Body of pancreas (tissue), 4 donors: ENCODE measurements around the gene FJX1. TPM values are rescaled to one million over a fixed set of nuclear protein-coding genes. Genes with fewer than 3 reads are reported as not detected.

Source experiments
- ATAC-seq: fragments of 150-250 bp; one replicate; pipeline ENCODE4 v1.9.1; 2016
- DNase-seq, 4 donors: peaks; one replicate each; pipeline ENCODE4 v3.0.0-alpha.2; 2019
- H3K27ac ChIP-seq, 4 donors: fragments of 200-600 bp; sonication (generic); 1 replicate in 3 of 4; 2 replicates in 1 of 4; pipeline versions ENCODE4 v1.5.1 to v1.6.1; 2016 to 2019; ENCODE audit warnings: mild to moderate bottlenecking in 1 of 4, mixed read lengths in 1 of 4, moderate library complexity in 1 of 4
- H3K27me3 ChIP-seq, 2 donors: fragments of 200-600 bp; sonication (generic); one replicate each; pipeline ENCODE4 v1.6.0; 2016; ENCODE audit warnings: mild to moderate bottlenecking in 1 of 2
- H3K36me3 ChIP-seq, 2 donors: fragments of 200-600 bp; sonication (generic); replicated peaks in 1 of 2; 2 replicates each; pipeline ENCODE4 v1.5.1; 2016; ENCODE audit warnings: low read depth in 2 of 2; ENCODE audit not compliant: insufficient read depth in 1 of 2
- H3K4me1 ChIP-seq: fragments of 200-600 bp; sonication (generic); one replicate; pipeline ENCODE4 v1.6.0; 2016
- H3K4me3 ChIP-seq, 2 donors: fragments of 200-600 bp; sonication (generic); 1 replicate in 1 of 2; 2 replicates in 1 of 2; pipeline ENCODE4 v1.5.1; 2016 to 2019
- H3K9me3 ChIP-seq, 3 donors: fragments of 200-600 bp; sonication (generic); 1 replicate in 2 of 3; 2 replicates in 1 of 3; pipeline ENCODE4 v1.5.1; 2016
- POLR2A ChIP-seq, 3 donors: fragments of 450-650 bp; IDR thresholded peaks; one replicate each; pipeline ENCODE4 v1.6.1; 2016; ENCODE audit warnings: antibody characterized with exemption in 3 of 3, mild to moderate bottlenecking in 2 of 3
- WGBS, 2 donors: methylation state at CpG; one replicate each; pipeline ENCODE4 v1.1.5; 2017; 5-methylcytosine and 5-hydroxymethylcytosine counted together
- intact Hi-C: fragments of 100-400 bp; cut with DNase I; formaldehyde crosslinking; loops from one replicate; pipeline ENCODE4 v1.15.1; 2023
- total RNA-seq, 2 donors: library from RNA; depleted of rRNA; stranded (reverse); fragments of >200 nt; gene quantifications; one replicate each; pipeline ENCODE4 v1.1.0, GENCODE V29; 2016
- TF ChIP-seq, protein P1 (sequence below), 7 experiments: fragments of 450-650 bp in 4 of 7; fragments of 200-600 bp in 3 of 7; sonication (generic) in 3 of 7; IDR thresholded peaks; one replicate each; pipeline ENCODE4 v1.5.1; 2016 to 2019; ENCODE audit warnings: antibody characterized with exemption in 7 of 7

The FJX1 gene
- total RNA-seq, 2 donors from 2014 or later = 4.2 to 17.1 TPM

DNA sequence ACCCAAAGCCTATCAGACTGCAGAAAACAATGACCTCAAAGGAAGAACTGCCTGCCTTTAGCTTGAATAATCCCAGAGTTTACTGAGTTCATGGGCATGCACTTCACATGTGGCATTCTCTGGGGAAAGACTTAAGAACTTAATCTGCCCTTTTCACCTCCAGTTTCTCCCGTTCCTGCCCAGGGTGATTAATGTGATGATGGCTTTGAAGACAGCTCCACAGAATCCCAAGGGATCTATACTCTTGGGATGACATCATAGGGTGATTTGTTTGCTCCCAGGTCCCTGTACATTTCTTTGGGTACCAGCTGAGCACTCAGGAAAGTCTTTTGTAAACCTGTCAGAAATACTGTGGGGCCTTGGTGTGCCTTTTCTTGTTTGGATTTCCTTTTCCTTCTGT lies 14.0 kb downstream of the FJX1 start:
- DNase-seq (no peak), ATAC-seq (no peak)
- no peak for TF ChIP-seq POLR2A (IDR thresholded peaks at IDR 0.05)
- H3K27ac ChIP-seq = no peak overlapping the region
- H3K9me3 ChIP-seq = no peaks in the 10 kb centered on the region
- intact Hi-C loops = no loop called here
- H3K36me3 ChIP-seq = no peaks in the 10 kb centered on the region
- 70 to 80% methylated on average over 1 of the region's 1 CpG for whole genome bisulfite sequencing, 2 donors
- no peak overlapping the region for H3K4me3 ChIP-seq
- H3K4me1 ChIP-seq = no peaks in the 10 kb centered on the region
- no peaks in the 10 kb centered on the region for H3K27me3 ChIP-seq

DNA sequence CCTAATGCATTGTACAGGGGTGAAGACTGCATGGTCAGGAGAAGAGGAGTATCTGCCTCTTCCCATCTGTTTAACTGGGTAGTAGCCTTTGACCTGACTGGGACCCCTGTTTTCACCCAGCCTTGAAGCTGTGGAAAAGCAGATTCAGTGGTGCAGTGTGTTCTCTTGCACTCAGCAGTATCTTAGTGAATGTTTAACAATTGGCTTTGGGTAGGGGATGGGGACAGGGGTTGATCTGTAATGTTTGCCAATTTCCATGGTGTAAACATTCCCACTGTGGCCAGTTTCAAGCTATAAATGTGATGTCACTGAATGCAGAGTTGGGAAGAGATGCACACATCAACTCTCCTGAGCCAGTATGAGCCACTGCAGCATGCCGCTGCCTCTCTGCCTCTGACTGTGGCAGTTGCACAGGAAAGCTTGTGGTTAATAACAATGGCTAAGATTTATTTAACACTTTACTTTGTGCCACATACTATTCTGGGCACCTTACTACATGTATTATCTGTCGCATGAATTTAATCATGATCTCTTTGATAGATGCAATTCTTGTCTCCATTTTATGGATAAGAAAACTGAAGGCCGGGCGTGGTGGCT lies 15.7 kb downstream of the FJX1 start:
- Histone ChIP-seq H3K36me3 (no peaks in the 10 kb centered on the region), H3K4me3 (no peak overlapping the region), H3K4me1 (no peaks in the 10 kb centered on the region), H3K9me3 (no peaks in the 10 kb centered on the region), H3K27me3 (no peaks in the 10 kb centered on the region), H3K27ac (no peak overlapping the region)
- ATAC-seq (no peak), DNase-seq (no peak)
- TF ChIP-seq, protein P1, sequence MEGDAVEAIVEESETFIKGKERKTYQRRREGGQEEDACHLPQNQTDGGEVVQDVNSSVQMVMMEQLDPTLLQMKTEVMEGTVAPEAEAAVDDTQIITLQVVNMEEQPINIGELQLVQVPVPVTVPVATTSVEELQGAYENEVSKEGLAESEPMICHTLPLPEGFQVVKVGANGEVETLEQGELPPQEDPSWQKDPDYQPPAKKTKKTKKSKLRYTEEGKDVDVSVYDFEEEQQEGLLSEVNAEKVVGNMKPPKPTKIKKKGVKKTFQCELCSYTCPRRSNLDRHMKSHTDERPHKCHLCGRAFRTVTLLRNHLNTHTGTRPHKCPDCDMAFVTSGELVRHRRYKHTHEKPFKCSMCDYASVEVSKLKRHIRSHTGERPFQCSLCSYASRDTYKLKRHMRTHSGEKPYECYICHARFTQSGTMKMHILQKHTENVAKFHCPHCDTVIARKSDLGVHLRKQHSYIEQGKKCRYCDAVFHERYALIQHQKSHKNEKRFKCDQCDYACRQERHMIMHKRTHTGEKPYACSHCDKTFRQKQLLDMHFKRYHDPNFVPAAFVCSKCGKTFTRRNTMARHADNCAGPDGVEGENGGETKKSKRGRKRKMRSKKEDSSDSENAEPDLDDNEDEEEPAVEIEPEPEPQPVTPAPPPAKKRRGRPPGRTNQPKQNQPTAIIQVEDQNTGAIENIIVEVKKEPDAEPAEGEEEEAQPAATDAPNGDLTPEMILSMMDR (IDR thresholded peaks at IDR 0.05) = no peak
- TF ChIP-seq POLR2A (IDR thresholded peaks at IDR 0.05) = no peak
- 69 to 71% methylated on average over 4 of the region's 4 CpGs for WGBS, 2 donors
- intact Hi-C loops = no loop called here

DNA sequence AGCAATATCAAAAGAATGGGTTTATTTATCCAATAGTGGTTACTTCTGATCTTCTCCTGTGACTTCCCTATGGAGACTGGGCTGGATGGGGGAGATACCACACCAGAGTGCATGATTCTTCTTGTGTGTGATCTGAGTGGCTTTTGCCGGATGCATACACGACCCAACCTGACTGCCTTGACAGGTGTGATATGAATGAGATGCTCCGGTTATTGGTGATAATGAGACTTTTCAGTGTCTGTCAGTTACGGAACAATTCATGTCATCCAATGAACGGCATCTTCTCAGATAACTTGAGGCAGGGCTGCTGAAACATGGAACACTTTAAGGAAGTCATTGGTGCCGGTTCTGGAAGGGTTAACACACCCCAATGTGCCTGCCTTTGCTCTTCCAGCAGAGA lies 17.7 kb downstream of the FJX1 start:
- DNase-seq = no peak
- no peaks in the 10 kb centered on the region for H3K36me3 ChIP-seq
- intact Hi-C loops = no loop called here

DNA sequence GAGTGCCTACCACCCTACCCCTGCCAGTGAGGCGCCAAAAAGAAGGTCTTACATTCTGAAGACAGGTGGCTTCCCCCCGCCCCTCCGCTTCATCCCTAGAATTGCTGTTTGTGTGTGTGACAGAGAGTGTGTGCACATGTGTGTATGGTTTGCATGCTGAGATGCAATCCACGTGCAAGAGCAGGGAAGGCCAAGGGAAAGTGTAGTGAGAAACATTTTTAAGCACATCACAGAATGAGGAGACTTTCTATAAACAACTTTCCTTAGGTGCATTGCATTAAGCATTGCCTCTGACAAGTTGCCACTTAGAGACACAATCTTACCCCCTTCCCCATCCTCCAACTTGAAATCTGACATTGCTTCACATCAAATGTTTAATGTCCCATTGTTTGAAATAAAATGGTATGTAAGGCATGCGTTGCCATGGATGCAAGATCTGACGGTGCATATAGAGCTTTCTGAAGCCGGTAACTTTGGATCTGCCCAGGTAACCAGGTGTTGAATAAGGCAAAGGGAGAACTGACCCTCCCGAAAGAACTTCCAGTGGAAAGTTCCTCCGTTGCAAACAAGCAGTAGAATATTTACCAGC lies 21.4 kb downstream of the FJX1 start:
- no peaks in the 10 kb centered on the region for H3K4me1 ChIP-seq
- no peak overlapping the region for H3K4me3 ChIP-seq
- WGBS, 2 donors = 61 to 63% methylated on average over 9 of the region's 9 CpGs
- ATAC-seq = no peak
- intact Hi-C loops = no loop called here
- H3K27me3 ChIP-seq = no peaks in the 10 kb centered on the region
- TF ChIP-seq, protein P1 (IDR thresholded peaks at IDR 0.05) = no peak
- TF ChIP-seq POLR2A (IDR thresholded peaks at IDR 0.05) = no peak
- DNase-seq = no peak
- H3K27ac ChIP-seq = no peak overlapping the region
- no peaks in the 10 kb centered on the region for H3K36me3 ChIP-seq
- no peaks in the 10 kb centered on the region for H3K9me3 ChIP-seq

More for the DNA sequence above, 17.7 kb downstream of the FJX1 start:
- H3K9me3 ChIP-seq = no peaks in the 10 kb centered on the region
- no peaks in the 10 kb centered on the region for H3K4me1 ChIP-seq
- H3K4me3 ChIP-seq = no peak overlapping the region
- TF ChIP-seq POLR2A (IDR thresholded peaks at IDR 0.05) = no peak
- TF ChIP-seq, protein P1 (IDR thresholded peaks at IDR 0.05) = no peak
- H3K27me3 ChIP-seq = no peaks in the 10 kb centered on the region
- 81 to 84% methylated on average over 6 of the region's 6 CpGs for WGBS, 2 donors
- ATAC-seq = no peak
- no peak overlapping the region for H3K27ac ChIP-seq

DNA sequence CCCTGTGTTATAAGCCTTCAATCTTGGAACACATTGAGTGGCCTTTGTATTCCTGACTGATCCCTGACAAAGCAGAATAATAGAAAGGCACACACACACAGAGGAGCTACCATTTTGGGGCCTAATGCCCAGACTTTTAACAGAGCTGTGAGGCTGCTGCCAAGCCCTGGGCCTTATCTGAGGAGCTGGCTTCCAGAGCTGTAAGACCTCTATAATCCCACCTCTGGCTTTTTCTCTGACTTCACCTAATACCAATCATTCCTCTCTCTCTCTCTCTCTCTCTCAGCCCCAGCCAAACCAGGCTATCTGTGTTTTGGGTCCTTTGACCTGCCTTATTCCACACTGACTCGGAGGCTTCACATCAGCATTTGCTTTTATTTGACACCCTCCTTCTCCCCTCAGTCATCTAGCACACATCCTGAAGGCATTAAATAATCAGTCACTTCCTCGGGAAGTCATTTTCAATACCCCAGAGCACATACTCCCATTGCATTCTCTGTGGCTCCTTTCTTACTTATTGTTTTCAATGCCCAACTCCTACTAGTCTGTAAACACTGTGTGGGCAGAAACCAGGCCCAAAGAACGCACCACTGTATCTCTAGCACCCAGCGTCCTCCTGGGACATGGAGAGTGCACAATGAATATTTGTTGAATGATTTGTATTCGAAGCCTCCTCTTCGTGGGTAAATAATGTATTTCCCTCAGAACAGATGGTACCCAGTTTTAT lies 23.1 kb downstream of the FJX1 start:
- no peak overlapping the region for H3K27ac ChIP-seq
- intact Hi-C loops = no loop called here
- WGBS, 2 donors = 62 to 83% methylated on average over 6 of the region's 6 CpGs

More for the DNA sequence above, 23.1 kb downstream of the FJX1 start:
- ATAC-seq = no peak
- Histone ChIP-seq H3K4me3 (no peak overlapping the region), H3K9me3 (no peaks in the 10 kb centered on the region), H3K27me3 (no peaks in the 10 kb centered on the region), H3K4me1 (no peaks in the 10 kb centered on the region), H3K36me3 (no peaks in the 10 kb centered on the region)
- DNase-seq = no peak
- TF ChIP-seq, protein P1 (IDR thresholded peaks at IDR 0.05) = no peak
- TF ChIP-seq POLR2A (IDR thresholded peaks at IDR 0.05) = no peak
